Caco-2 (cell line): ENCODE measurements around the gene PDGFD. TPM values are rescaled to one million over a fixed set of nuclear protein-coding genes. Genes with fewer than 3 reads are reported as not detected.

Experiments
- BruUV-seq: library from RNA; stranded (reverse); fragments of 400-500 nt; replicated peaks from 2 replicates; lab custom pipeline; 2021; lab: Mats Ljungman, UMichigan
- CTCF ChIA-PET: fragments of 300-600 bp; sonication (Branson Sonifier 250); formaldehyde crosslinking; loops from one replicate; lab custom pipeline; 2022; ENCODE audit warnings: antibody characterized with exemption; lab: Charles Lee
- POLR2A ChIA-PET: fragments of 300-600 bp; sonication (Branson Sonifier 250); formaldehyde crosslinking; loops from one replicate; lab custom pipeline; 2022; ENCODE audit warnings: antibody characterized with exemption; lab: Charles Lee
- DNase-seq, 2 experiments: peaks; one replicate each; pipeline versions ENCODE4 v3.0.0 to v3.0.0-alpha.2; 2020 to 2022
- H3K27me3 ChIP-seq: replicated peaks from 2 replicates; pipeline ENCODE4 v1.6.0; 2011; ENCODE audit warnings: low read length; ENCODE audit not compliant: control insufficient read depth, insufficient read depth
- H3K36me3 ChIP-seq: 2 replicates; pipeline ENCODE4 v1.5.1; 2011; ENCODE audit warnings: low read length; ENCODE audit not compliant: control insufficient read depth, insufficient read depth
- H3K4me1 ChIP-seq: fragments of 250-450 bp; sonication (Bioruptor Pico); 2 replicates; pipeline ENCODE4 v1.5.1; 2020; ENCODE audit warnings: mild to moderate bottlenecking
- H3K4me3 ChIP-seq: 2 replicates; pipeline ENCODE4 v1.5.1; 2011; ENCODE audit warnings: low read depth, mild to moderate bottlenecking, control low read depth, low read length
- H3K9me3 ChIP-seq: fragments of 250-450 bp; sonication (Bioruptor Pico); 2 replicates; pipeline ENCODE4 v1.5.1; 2020; ENCODE audit warnings: mild to moderate bottlenecking, moderate library complexity
- H3K27ac Mint-ChIP-seq: one replicate; pipeline ENCODE4 v1.8.0; 2022; ENCODE audit warnings: mixed read lengths; ENCODE audit not compliant: unreplicated experiment
- H3K27me3 Mint-ChIP-seq: one replicate; pipeline ENCODE4 v1.8.0; 2022; ENCODE audit warnings: mixed read lengths; ENCODE audit not compliant: insufficient read depth, unreplicated experiment
- H3K36me3 Mint-ChIP-seq: one replicate; pipeline ENCODE4 v1.8.0; 2022; ENCODE audit warnings: mild to moderate bottlenecking, mixed read lengths; ENCODE audit not compliant: insufficient read depth, unreplicated experiment
- H3K4me1 Mint-ChIP-seq: one replicate; pipeline ENCODE4 v1.8.0; 2022; ENCODE audit warnings: low read depth, mixed read lengths; ENCODE audit not compliant: unreplicated experiment
- H3K4me3 Mint-ChIP-seq: one replicate; pipeline ENCODE4 v1.8.0; 2022; ENCODE audit warnings: mild to moderate bottlenecking, moderate library complexity, mixed read lengths; ENCODE audit not compliant: unreplicated experiment
- H3K9me3 Mint-ChIP-seq: one replicate; pipeline ENCODE4 v1.8.0; 2022; ENCODE audit warnings: mixed read lengths; ENCODE audit not compliant: unreplicated experiment
- intact Hi-C: fragments of 100-400 bp; cut with micrococcal nuclease; formaldehyde crosslinking; loops from one replicate; pipeline ENCODE4 v1.10.0; 2022; ENCODE audit not compliant: unreplicated experiment
- total RNA-seq: library from RNA; stranded (reverse); gene quantifications from 2 replicates; pipeline ENCODE4 v1.2.3, GENCODE V29; 2022
- TF ChIP-seq, protein P1 (sequence below), 2 experiments: fragments of 200-600 bp in 1 of 2; IDR thresholded peaks; 1 replicate in 1 of 2; 2 replicates in 1 of 2; pipeline versions ENCODE4 v1.5.1 to v1.8.0; 2011 to 2022; ENCODE audit warnings: antibody characterized with exemption in 1 of 2, control low read depth in 1 of 2, inconsistent platforms in 1 of 2, low read depth in 1 of 2, low read length in 1 of 2, mild to moderate bottlenecking in 1 of 2, moderate library complexity in 1 of 2; ENCODE audit not compliant: insufficient read depth in 1 of 2, severe bottlenecking in 1 of 2, unreplicated experiment in 1 of 2

Gene PDGFD
- total RNA-seq, 1 experiment from 2014 or later, result not detected

DNA sequence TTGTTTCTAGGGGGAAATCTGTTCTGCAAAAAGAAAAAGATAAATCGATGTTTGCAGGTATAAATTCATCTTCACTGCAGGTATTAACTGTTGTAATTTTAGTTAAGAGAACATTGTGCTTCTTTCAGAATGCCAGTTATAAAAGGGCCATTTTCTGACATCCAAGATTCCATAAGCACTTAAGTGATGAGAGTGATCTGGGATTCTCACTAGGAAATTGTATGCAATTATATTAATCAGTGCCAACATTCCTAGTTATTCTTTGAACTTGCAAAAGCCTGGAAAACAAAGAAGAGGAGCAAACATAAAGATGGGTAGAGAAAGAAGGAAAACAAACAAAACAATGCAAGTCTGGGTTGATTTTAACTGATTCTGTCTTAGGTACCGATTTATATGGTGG, 122.2 kb downstream of the PDGFD start:
- ChIA-PET CTCF (no interaction called here), POLR2A (no interaction called here)
- no TSS peak for BruUV-seq
- H3K36me3 Mint-ChIP-seq, result no peaks in the 10 kb centered on the region
- H3K4me3 Mint-ChIP-seq, result no peak overlapping the region
- H3K36me3 ChIP-seq, result no peaks in the 10 kb centered on the region
- no peak overlapping the region for H3K4me3 ChIP-seq
- peaks cover 17% of the 10 kb centered on the region for H3K4me1 ChIP-seq
- intact Hi-C loops, result loop anchor here (5.0 kb wide), 1 partner anchor 114 kb away; no protein-coding TSS in a partner anchor
- H3K9me3 ChIP-seq, result no peaks in the 10 kb centered on the region
- H3K27me3 Mint-ChIP-seq, result no peaks in the 10 kb centered on the region
- H3K4me1 Mint-ChIP-seq, result peaks cover 7% of the 10 kb centered on the region
- no peaks in the 10 kb centered on the region for H3K27me3 ChIP-seq
- H3K27ac Mint-ChIP-seq, result no peak overlapping the region
- no peak for DNase-seq
- TF ChIP-seq, protein P1, sequence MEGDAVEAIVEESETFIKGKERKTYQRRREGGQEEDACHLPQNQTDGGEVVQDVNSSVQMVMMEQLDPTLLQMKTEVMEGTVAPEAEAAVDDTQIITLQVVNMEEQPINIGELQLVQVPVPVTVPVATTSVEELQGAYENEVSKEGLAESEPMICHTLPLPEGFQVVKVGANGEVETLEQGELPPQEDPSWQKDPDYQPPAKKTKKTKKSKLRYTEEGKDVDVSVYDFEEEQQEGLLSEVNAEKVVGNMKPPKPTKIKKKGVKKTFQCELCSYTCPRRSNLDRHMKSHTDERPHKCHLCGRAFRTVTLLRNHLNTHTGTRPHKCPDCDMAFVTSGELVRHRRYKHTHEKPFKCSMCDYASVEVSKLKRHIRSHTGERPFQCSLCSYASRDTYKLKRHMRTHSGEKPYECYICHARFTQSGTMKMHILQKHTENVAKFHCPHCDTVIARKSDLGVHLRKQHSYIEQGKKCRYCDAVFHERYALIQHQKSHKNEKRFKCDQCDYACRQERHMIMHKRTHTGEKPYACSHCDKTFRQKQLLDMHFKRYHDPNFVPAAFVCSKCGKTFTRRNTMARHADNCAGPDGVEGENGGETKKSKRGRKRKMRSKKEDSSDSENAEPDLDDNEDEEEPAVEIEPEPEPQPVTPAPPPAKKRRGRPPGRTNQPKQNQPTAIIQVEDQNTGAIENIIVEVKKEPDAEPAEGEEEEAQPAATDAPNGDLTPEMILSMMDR (IDR thresholded peaks at IDR 0.05; ENCODE audit: insufficient read depth in 1 of 2, low read depth in 1 of 2, low read length in 1 of 2, severe bottlenecking in 1 of 2, unreplicated experiment in 1 of 2), result no peak
- H3K9me3 Mint-ChIP-seq, result no peaks in the 10 kb centered on the region

DNA sequence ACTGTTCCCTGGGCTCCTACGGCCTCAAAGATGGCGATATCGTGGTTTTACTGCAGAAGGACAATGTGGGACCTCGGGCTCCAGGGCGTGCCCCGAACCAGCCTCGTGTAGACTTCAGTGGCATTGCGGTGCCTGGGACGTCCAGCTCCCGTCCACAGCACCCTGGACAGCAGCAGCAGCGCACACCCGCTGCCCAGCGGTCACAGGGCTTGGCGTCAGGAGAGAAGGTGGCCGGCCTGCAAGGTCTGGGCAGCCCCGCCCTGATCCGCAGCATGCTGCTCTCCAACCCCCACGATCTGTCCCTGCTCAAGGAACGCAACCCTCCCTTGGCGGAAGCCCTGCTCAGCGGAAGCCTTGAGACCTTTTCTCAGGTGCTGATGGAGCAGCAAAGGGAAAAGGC, 127.0 kb downstream of the PDGFD start:
- intact Hi-C loops, result no loop called here
- H3K27me3 ChIP-seq, result no peaks in the 10 kb centered on the region
- no peak for DNase-seq
- no peaks in the 10 kb centered on the region for H3K9me3 ChIP-seq
- Mint-ChIP-seq H3K4me3 (no peak overlapping the region), H3K36me3 (no peaks in the 10 kb centered on the region), H3K27ac (no peak overlapping the region), H3K4me1 (no peaks in the 10 kb centered on the region), H3K27me3 (no peaks in the 10 kb centered on the region), H3K9me3 (no peaks in the 10 kb centered on the region)
- no TSS peak for BruUV-seq
- H3K36me3 ChIP-seq, result no peaks in the 10 kb centered on the region
- H3K4me1 ChIP-seq, result peaks cover 6% of the 10 kb centered on the region; the same call in 1 of the 2 replicates
- TF ChIP-seq, protein P1 (IDR thresholded peaks at IDR 0.05; ENCODE audit: insufficient read depth in 1 of 2, low read depth in 1 of 2, low read length in 1 of 2, severe bottlenecking in 1 of 2, unreplicated experiment in 1 of 2), result no peak
- ChIA-PET POLR2A (no interaction called here), CTCF (no interaction called here)
- H3K4me3 ChIP-seq, result no peak overlapping the region

DNA sequence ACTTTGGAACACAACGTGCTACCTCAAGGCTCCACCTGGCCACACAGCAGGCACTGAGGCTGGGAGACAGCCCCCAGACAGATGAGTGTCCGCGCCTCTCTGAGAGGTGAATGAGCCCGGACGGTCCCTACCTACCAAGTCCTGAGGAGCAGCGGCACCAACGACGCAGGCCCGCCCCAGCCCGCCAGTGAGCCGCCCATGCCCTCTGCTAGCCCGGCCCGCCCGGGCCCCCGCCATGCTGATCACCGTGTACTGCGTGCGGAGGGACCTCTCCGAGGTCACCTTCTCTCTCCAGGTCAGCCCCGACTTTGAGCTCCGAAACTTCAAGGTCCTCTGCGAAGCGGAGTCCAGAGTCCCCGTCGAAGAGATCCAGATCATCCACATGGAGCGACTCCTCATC, 127.4 kb downstream of the PDGFD start, which contains the start of gene DDI1:
TSS of gene DDI1 (plus strand) at position 53 of the 400 bp plus-strand sequence. CDS start at position 236, 183 bp downstream.
- Mint-ChIP-seq H3K4me1 (no peaks in the 10 kb centered on the region), H3K9me3 (no peaks in the 10 kb centered on the region), H3K4me3 (no peak within 1 kb of the TSS), H3K27ac (no peak within 1 kb of the TSS), H3K27me3 (no peaks in the 10 kb centered on the region), H3K36me3 (no peaks in the 10 kb centered on the region)
- Histone ChIP-seq H3K9me3 (no peaks in the 10 kb centered on the region), H3K36me3 (no peaks in the 10 kb centered on the region), H3K4me3 (no peak within 1 kb of the TSS), H3K4me1 (peaks cover 6% of the 10 kb centered on the region; the same call in 1 of the 2 replicates), H3K27me3 (no peaks in the 10 kb centered on the region)
- TF ChIP-seq, protein P1 (IDR thresholded peaks at IDR 0.05; ENCODE audit: insufficient read depth in 1 of 2, low read depth in 1 of 2, low read length in 1 of 2, severe bottlenecking in 1 of 2, unreplicated experiment in 1 of 2), result no peak
- CTCF ChIA-PET, result no interaction called here
- POLR2A ChIA-PET, result no interaction called here
- BruUV-seq, result no TSS peak
- intact Hi-C loops, result no loop called here
- DNase-seq, result no peak
